ENCODE data around the gene SAMMSON. TPM values are rescaled to one million over a fixed set of nuclear protein-coding genes. Genes with fewer than 3 reads are reported as not detected.

The SAMMSON gene
- total and polyA plus RNA-seq, 7 donors: 0.04 to 0.82 (median 0.60) TPM; not detected in 4

GRCh38 chr3:70038693-70039092 is 39.2 kb downstream of the SAMMSON start:
- H3K9me3 ChIP-seq: no peaks in the 10 kb centered on the region
- DNase-seq: no peak
- intact Hi-C loops (cut with DNase I): no loop called here
- H3K27ac ChIP-seq: no peak overlapping the region
- WGBS, 2 donors: 84% methylated on average over 1 of the region's 1 CpG
- H3K27me3 ChIP-seq: no peaks in the 10 kb centered on the region
- no peak for TF ChIP-seq CTCF (IDR thresholded peaks at IDR 0.05)
- no peak for TF ChIP-seq POLR2AphosphoS5 (IDR thresholded peaks at IDR 0.05)
- no peak for TF ChIP-seq POLR2A (IDR thresholded peaks at IDR 0.05)
- no peak for TF ChIP-seq EP300 (IDR thresholded peaks at IDR 0.05)
- no peak overlapping the region for H3K4me3 ChIP-seq
- H3K36me3 ChIP-seq: no peaks in the 10 kb centered on the region
- no peaks in the 10 kb centered on the region for H3K4me1 ChIP-seq

GRCh38 chr3:70040386-70040785 is 40.9 kb downstream of the SAMMSON start:
- Histone ChIP-seq H3K4me3 (no peak overlapping the region), H3K27ac (no peak overlapping the region), H3K9me3 (no peaks in the 10 kb centered on the region), H3K27me3 (no peaks in the 10 kb centered on the region), H3K4me1 (no peaks in the 10 kb centered on the region), H3K36me3 (no peaks in the 10 kb centered on the region)
- no peak for TF ChIP-seq POLR2A (IDR thresholded peaks at IDR 0.05)
- no peak for TF ChIP-seq POLR2AphosphoS5 (IDR thresholded peaks at IDR 0.05)
- TF ChIP-seq CTCF (IDR thresholded peaks at IDR 0.05): no peak
- no peak for TF ChIP-seq EP300 (IDR thresholded peaks at IDR 0.05)
- intact Hi-C loops (cut with DNase I): no loop called here
- 92 to 93% methylated on average over 3 of the region's 3 CpGs for WGBS, 2 donors
- DNase-seq: no peak

GRCh38 chr3:70042641-70043040 is 43.1 kb downstream of the SAMMSON start:
- TF ChIP-seq EP300 (IDR thresholded peaks at IDR 0.05) (no peak), CTCF (IDR thresholded peaks at IDR 0.05) (no peak), POLR2AphosphoS5 (IDR thresholded peaks at IDR 0.05) (no peak), POLR2A (IDR thresholded peaks at IDR 0.05) (no peak)
- no peaks in the 10 kb centered on the region for H3K4me1 ChIP-seq
- no peaks in the 10 kb centered on the region for H3K9me3 ChIP-seq
- no peak overlapping the region for H3K4me3 ChIP-seq
- 83 to 87% methylated on average over 3 of the region's 3 CpGs for WGBS, 2 donors
- no peak for DNase-seq
- no peak overlapping the region for H3K27ac ChIP-seq
- no peaks in the 10 kb centered on the region for H3K36me3 ChIP-seq
- no peaks in the 10 kb centered on the region for H3K27me3 ChIP-seq
- intact Hi-C loops (cut with DNase I): no loop called here

- H3K4me1 ChIP-seq: no peaks in the 10 kb centered on the region
- no peaks in the 10 kb centered on the region for H3K27me3 ChIP-seq
- DNase-seq: no peak
- H3K27ac ChIP-seq: no peak overlapping the region
- no peak for TF ChIP-seq CTCF (IDR thresholded peaks at IDR 0.05)
- TF ChIP-seq POLR2A (IDR thresholded peaks at IDR 0.05): no peak
- TF ChIP-seq EP300 (IDR thresholded peaks at IDR 0.05): no peak
- TF ChIP-seq POLR2AphosphoS5 (IDR thresholded peaks at IDR 0.05): no peak
- WGBS, 2 donors: 47 to 63% methylated on average over 3 of the region's 3 CpGs
- H3K36me3 ChIP-seq: no peaks in the 10 kb centered on the region
- H3K9me3 ChIP-seq: no peaks in the 10 kb centered on the region
- no peak overlapping the region for H3K4me3 ChIP-seq
- intact Hi-C loops (cut with DNase I): no loop called here
Observed at GRCh38 chr3:70049761-70050160, 50.2 kb downstream of the SAMMSON start.

GRCh38 chr3:70053293-70053692 is 53.8 kb downstream of the SAMMSON start:
- intact Hi-C loops (cut with DNase I): no loop called here
- Histone ChIP-seq H3K4me3 (no peak overlapping the region), H3K4me1 (no peaks in the 10 kb centered on the region), H3K27ac (no peak overlapping the region), H3K27me3 (no peaks in the 10 kb centered on the region), H3K36me3 (no peaks in the 10 kb centered on the region), H3K9me3 (no peaks in the 10 kb centered on the region)
- no peak for DNase-seq
- TF ChIP-seq CTCF (IDR thresholded peaks at IDR 0.05) (no peak), POLR2AphosphoS5 (IDR thresholded peaks at IDR 0.05) (no peak), POLR2A (IDR thresholded peaks at IDR 0.05) (no peak), EP300 (IDR thresholded peaks at IDR 0.05) (no peak)
- 52 to 67% methylated on average over 1 of the region's 1 CpG for WGBS, 2 donors
